Heart left ventricle (tissue), 13 donors: ENCODE results near the gene KIF17.

Experiments
- CTCF ChIP-seq, 12 donors: fragments of 200-600 bp; sonication (generic) in 4 of 12; IDR thresholded peaks; one replicate each; pipeline versions ENCODE4 v1.5.0 to v1.8.0; 2018 to 2022; ENCODE audit warnings: antibody characterized with exemption in 12 of 12, mild to moderate bottlenecking in 5 of 12
- POLR2A ChIP-seq, 2 donors: fragments of 450-650 bp; IDR thresholded peaks; one replicate each; pipeline ENCODE4 v1.6.1; 2017; ENCODE audit warnings: antibody characterized with exemption in 2 of 2, mild to moderate bottlenecking in 2 of 2, moderate library complexity in 2 of 2
- donor health status: ischemic (EF 13 %, LVEDD 7.1; RV severe dilation, severe dysfunction).
- donor health status: DM: no; HTN: yes; CAD: no.
- donor health status: DM: no; HTN: no; CAD: no.
- donor health status: ischemic (EF 25% LVEDD 6.9; RV normal size, moderate dysfunction).
- donor health status: ischemic (EF 25% LVEDD 5.7; RV mildly dilated, moderate dysfunction).
- donor health status: ischemic (EF 35%, LVEDD 5.7; RV mildly dilated, moderate dysfunction).
- donor health status: nonischemic (EF 11% LVEDD 7.7; RV severe dilation, severe dysfunction).
- donor health status: DM: yes; HTN: yes; CAD: no.
- donor health status: PGD.
- donor health status: ischemic (EF 29% LVEDD 5.4; RV normal size, mild dysfunction).
- donor health status: nonischemic (EF 23%, LVEDD 6.1; RV moderate dilation, normal function).

GRCh38 chr1:20640183-20640597 is 77.6 kb downstream of the KIF17 start:
- no peak for TF ChIP-seq POLR2A (IDR thresholded peaks at IDR 0.05)
- peak; percentile 65 to 91 (median 81) for TF ChIP-seq CTCF (IDR thresholded peaks at IDR 0.05)
